ENCODE data around the gene LMO1.

Gene LMO1

GRCh38 chr11:8261921-8262551 is 1.6 kb downstream of the LMO1 start:
- Histone ChIP-seq H3K4me2 (ENCODE audit: low read depth, low read length, poor library complexity, severe bottlenecking) (no peak overlapping the region), H3K4me3 (ENCODE audit: insufficient read depth, low read length, poor library complexity, severe bottlenecking) (no peak overlapping the region), H3K9me2 (replicated peaks; ENCODE audit: insufficient read depth, low read length) (no peaks in the 10 kb centered on the region), H2AFZ (ENCODE audit: low read depth, low read length, severe bottlenecking) (no peak overlapping the region), H3F3A (ENCODE audit: insufficient read depth) (no peaks in the 10 kb centered on the region), H3K9ac (ENCODE audit: low read length) (no peak overlapping the region), H3K36me3 (ENCODE audit: low read length) (no peaks in the 10 kb centered on the region), H3K27me3 (ENCODE audit: low read length) (no peaks in the 10 kb centered on the region), H3K9me3 (ENCODE audit: insufficient read depth, low read length) (no peaks in the 10 kb centered on the region), H3K79me2 (ENCODE audit: insufficient read depth, low read length) (no peaks in the 10 kb centered on the region), H3K27ac (ENCODE audit: low read depth, low read length) (no peak overlapping the region), H4K20me1 (ENCODE audit: low read depth, low read length) (no peaks in the 10 kb centered on the region)
- no peak for TF ChIP-seq EZH2phosphoT487 (conservative IDR thresholded peaks at IDR 0.05; ENCODE audit: low read length)
- TF ChIP-seq CTCF (IDR thresholded peaks at IDR 0.05; ENCODE audit: insufficient read depth, low read length, poor library complexity, severe bottlenecking) = no peak

- H3K27me3 ChIP-seq (ENCODE audit: low read length) = no peaks in the 10 kb centered on the region
- no peaks in the 10 kb centered on the region for H3K9me3 ChIP-seq (ENCODE audit: insufficient read depth, low read length)
- no peaks in the 10 kb centered on the region for H3F3A ChIP-seq (ENCODE audit: insufficient read depth)
- H3K4me2 ChIP-seq (ENCODE audit: low read depth, low read length, poor library complexity, severe bottlenecking) = no peak overlapping the region
- no peak overlapping the region for H3K9ac ChIP-seq (ENCODE audit: low read length)
- no peaks in the 10 kb centered on the region for H4K20me1 ChIP-seq (ENCODE audit: low read depth, low read length)
- H3K27ac ChIP-seq (ENCODE audit: low read depth, low read length) = no peak overlapping the region
- TF ChIP-seq EZH2phosphoT487 (conservative IDR thresholded peaks at IDR 0.05; ENCODE audit: low read length) (no peak), CTCF (IDR thresholded peaks at IDR 0.05; ENCODE audit: insufficient read depth, low read length, poor library complexity, severe bottlenecking) (no peak)
- no peaks in the 10 kb centered on the region for H3K9me2 ChIP-seq (replicated peaks; ENCODE audit: insufficient read depth, low read length)
- no peaks in the 10 kb centered on the region for H3K79me2 ChIP-seq (ENCODE audit: insufficient read depth, low read length)
- no peak overlapping the region for H2AFZ ChIP-seq (ENCODE audit: low read depth, low read length, severe bottlenecking)
- no peaks in the 10 kb centered on the region for H3K36me3 ChIP-seq (ENCODE audit: low read length)
- no peak overlapping the region for H3K4me3 ChIP-seq (ENCODE audit: insufficient read depth, low read length, poor library complexity, severe bottlenecking)
Observed at GRCh38 chr11:8261291-8261690, 2.4 kb downstream of the LMO1 start.

DNA sequence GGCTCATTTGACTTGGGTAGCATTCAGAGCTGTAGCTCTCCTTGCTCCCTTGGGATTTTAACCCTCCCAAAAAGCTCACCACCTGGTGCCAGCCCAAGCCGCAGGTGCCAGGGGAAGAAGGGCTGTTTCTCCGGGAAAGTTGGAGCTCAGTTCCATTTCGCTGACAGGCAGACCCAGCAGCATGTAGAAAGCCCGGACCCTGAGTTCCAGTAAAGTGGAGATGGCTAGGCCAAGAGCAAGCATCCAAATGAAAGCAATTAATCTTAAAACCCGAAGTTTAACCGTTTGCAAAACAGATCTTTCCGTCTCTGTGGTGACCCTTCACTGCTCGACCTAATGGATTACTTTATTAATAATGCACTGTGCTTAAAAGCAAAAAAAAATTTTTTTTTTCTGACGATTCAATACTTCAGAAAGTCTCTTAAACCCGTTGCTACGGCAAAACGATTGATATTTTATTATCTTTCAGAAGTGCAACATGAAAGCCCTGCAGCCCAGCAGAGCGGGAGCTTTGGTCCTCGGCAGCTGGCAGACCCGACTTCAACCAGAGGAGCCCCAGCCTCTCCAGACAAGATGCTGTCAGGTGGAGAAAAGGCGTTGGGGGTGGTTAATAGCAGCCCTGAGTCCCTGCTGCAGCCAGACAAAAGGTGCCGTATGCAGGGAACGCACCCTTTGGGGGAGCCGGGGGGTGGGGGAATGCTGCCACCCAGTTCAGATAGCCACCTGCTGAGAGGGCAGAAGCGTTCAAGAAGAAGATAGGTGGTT is 3.3 kb downstream of the LMO1 start:
- Histone ChIP-seq H3K79me2 (ENCODE audit: insufficient read depth, low read length) (no peaks in the 10 kb centered on the region), H3K27ac (ENCODE audit: low read depth, low read length) (no peak overlapping the region), H3K36me3 (ENCODE audit: low read length) (no peaks in the 10 kb centered on the region), H3K4me3 (ENCODE audit: insufficient read depth, low read length, poor library complexity, severe bottlenecking) (no peak overlapping the region), H3K4me2 (ENCODE audit: low read depth, low read length, poor library complexity, severe bottlenecking) (no peak overlapping the region), H4K20me1 (ENCODE audit: low read depth, low read length) (no peaks in the 10 kb centered on the region), H3K27me3 (ENCODE audit: low read length) (no peaks in the 10 kb centered on the region), H3K9me3 (ENCODE audit: insufficient read depth, low read length) (no peaks in the 10 kb centered on the region), H3K9ac (ENCODE audit: low read length) (no peak overlapping the region), H2AFZ (ENCODE audit: low read depth, low read length, severe bottlenecking) (no peak overlapping the region), H3K9me2 (replicated peaks; ENCODE audit: insufficient read depth, low read length) (no peaks in the 10 kb centered on the region), H3F3A (ENCODE audit: insufficient read depth) (no peaks in the 10 kb centered on the region)
- TF ChIP-seq EZH2phosphoT487 (conservative IDR thresholded peaks at IDR 0.05; ENCODE audit: low read length) (0 out of 2 replicates have a peak, but pooled peaks have one; percentile 89), CTCF (IDR thresholded peaks at IDR 0.05; ENCODE audit: insufficient read depth, low read length, poor library complexity, severe bottlenecking) (no peak)
